Astrocyte (in vitro differentiated cells and primary cell): ENCODE measurements around the gene PSMD4.

Experiments
- EZH2 ChIP-seq: IDR thresholded peaks from 2 replicates; pipeline ENCODE4 v1.6.1; 2012; ENCODE audit warnings: mild to moderate bottlenecking, low read length, inconsistent platforms; ENCODE audit not compliant: insufficient read depth
- TF ChIP-seq, protein P1 (sequence below): IDR thresholded peaks from 2 replicates; pipeline ENCODE4 v1.5.1; 2011; ENCODE audit warnings: low read depth, mild to moderate bottlenecking, inconsistent platforms, low read length, moderate library complexity; ENCODE audit not compliant: insufficient read depth

DNA sequence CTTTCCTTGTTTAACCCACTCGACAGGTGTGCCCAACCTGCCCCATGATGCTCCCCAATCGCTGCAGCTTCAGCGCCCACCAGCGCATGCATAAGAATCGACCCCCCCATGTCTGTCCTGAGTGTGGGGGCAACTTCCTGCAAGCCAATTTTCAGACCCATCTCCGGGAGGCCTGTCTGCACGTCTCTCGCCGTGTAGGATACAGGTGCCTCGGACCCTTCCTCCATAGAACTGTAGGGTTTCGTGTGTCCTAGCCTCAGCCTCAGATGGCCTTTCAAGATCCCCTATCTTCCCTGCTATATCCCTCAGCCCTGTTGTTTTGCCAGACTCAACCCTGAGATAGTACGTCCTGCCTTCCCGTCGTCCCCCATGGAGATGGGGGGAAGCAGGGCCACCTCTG, 34.0 kb downstream of the PSMD4 start:
- TF ChIP-seq, protein P1, sequence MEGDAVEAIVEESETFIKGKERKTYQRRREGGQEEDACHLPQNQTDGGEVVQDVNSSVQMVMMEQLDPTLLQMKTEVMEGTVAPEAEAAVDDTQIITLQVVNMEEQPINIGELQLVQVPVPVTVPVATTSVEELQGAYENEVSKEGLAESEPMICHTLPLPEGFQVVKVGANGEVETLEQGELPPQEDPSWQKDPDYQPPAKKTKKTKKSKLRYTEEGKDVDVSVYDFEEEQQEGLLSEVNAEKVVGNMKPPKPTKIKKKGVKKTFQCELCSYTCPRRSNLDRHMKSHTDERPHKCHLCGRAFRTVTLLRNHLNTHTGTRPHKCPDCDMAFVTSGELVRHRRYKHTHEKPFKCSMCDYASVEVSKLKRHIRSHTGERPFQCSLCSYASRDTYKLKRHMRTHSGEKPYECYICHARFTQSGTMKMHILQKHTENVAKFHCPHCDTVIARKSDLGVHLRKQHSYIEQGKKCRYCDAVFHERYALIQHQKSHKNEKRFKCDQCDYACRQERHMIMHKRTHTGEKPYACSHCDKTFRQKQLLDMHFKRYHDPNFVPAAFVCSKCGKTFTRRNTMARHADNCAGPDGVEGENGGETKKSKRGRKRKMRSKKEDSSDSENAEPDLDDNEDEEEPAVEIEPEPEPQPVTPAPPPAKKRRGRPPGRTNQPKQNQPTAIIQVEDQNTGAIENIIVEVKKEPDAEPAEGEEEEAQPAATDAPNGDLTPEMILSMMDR: no peak
- TF ChIP-seq EZH2: no peak
